HepG2 (cell line): Measurements from ENCODE around the gene DYNC1I2. TPM values are rescaled to one million over a fixed set of nuclear protein-coding genes. Genes with fewer than 3 reads are reported as not detected.

ENCODE experiments used
- FOXK1 ChIP-seq: sonication (generic); formaldehyde crosslinking; IDR thresholded peaks from 2 replicates; pipeline ENCODE4 v1.4.0; 2020; ENCODE audit warnings: low read depth, missing genetic modification reagents, borderline replicate concordance
- KAT2B ChIP-seq: fragments of 150-350 bp; IDR thresholded peaks from 2 replicates; pipeline ENCODE4 v1.6.1; 2014; ENCODE audit warnings: low read depth, low read length, borderline replicate concordance
- MTF2 ChIP-seq: sonication (generic); formaldehyde crosslinking; IDR thresholded peaks from 2 replicates; pipeline ENCODE4 v1.5.0; 2020; ENCODE audit warnings: missing genetic modification reagents, borderline replicate concordance
- MZF1 ChIP-seq: sonication (generic); formaldehyde crosslinking; IDR thresholded peaks from 2 replicates; pipeline ENCODE4 v1.8.1; 2023; ENCODE audit warnings: mild to moderate bottlenecking, missing genetic modification reagents, borderline replicate concordance
- NKX3-1 ChIP-seq: sonication (generic); formaldehyde crosslinking; IDR thresholded peaks from 2 replicates; pipeline ENCODE4 v1.5.0; 2020; ENCODE audit warnings: missing genetic modification reagents
- RORA ChIP-seq: sonication (generic); formaldehyde crosslinking; IDR thresholded peaks from 2 replicates; pipeline ENCODE4 v1.5.0; 2020; ENCODE audit warnings: mild to moderate bottlenecking, missing genetic modification reagents, moderate library complexity
- SALL1 ChIP-seq: sonication (generic); formaldehyde crosslinking; IDR thresholded peaks from 2 replicates; pipeline ENCODE4 v1.8.0; 2022; ENCODE audit warnings: mild to moderate bottlenecking, missing genetic modification reagents
- SMAD1 ChIP-seq: sonication (generic); formaldehyde crosslinking; IDR thresholded peaks from 2 replicates; pipeline ENCODE4 v1.4.0; 2020; ENCODE audit warnings: missing genetic modification reagents, low read depth, mild to moderate bottlenecking, borderline replicate concordance
- TEAD2 ChIP-seq: sonication (generic); formaldehyde crosslinking; IDR thresholded peaks from 2 replicates; pipeline ENCODE4 v1.9.0; 2021; ENCODE audit warnings: missing genetic modification reagents
- THAP11 ChIP-seq: IDR thresholded peaks from 2 replicates; pipeline ENCODE4 v1.6.1; 2016; ENCODE audit warnings: missing biosample characterization, missing genetic modification reagents
- THRA ChIP-seq: sonication (generic); formaldehyde crosslinking; IDR thresholded peaks from 2 replicates; pipeline ENCODE4 v1.4.0; 2020; ENCODE audit warnings: missing genetic modification reagents, borderline replicate concordance
- TP53 ChIP-seq: sonication (generic); formaldehyde crosslinking; conservative IDR thresholded peaks from 2 replicates; pipeline ENCODE4 v1.4.0; 2020; ENCODE audit warnings: missing genetic modification reagents
- TSC22D2 ChIP-seq: sonication (generic); formaldehyde crosslinking; IDR thresholded peaks from 2 replicates; pipeline ENCODE4 v1.5.1; 2020; ENCODE audit warnings: missing genetic modification reagents, mild to moderate bottlenecking, borderline replicate concordance
- ZNF503 ChIP-seq: sonication (generic); formaldehyde crosslinking; IDR thresholded peaks from 2 replicates; pipeline ENCODE4 v1.4.0; 2020; ENCODE audit warnings: missing genetic modification reagents
- ZNF552 ChIP-seq: sonication (generic); formaldehyde crosslinking; IDR thresholded peaks from 2 replicates; pipeline ENCODE4 v1.9.0; 2022; ENCODE audit warnings: missing genetic modification reagents, mild to moderate bottlenecking, borderline replicate concordance
- ZNF577 ChIP-seq: sonication (generic); formaldehyde crosslinking; IDR thresholded peaks from 2 replicates; pipeline ENCODE4 v1.4.0; 2020; ENCODE audit warnings: mild to moderate bottlenecking, low read depth, missing genetic modification reagents, borderline replicate concordance
- ZNF713 ChIP-seq: sonication (generic); formaldehyde crosslinking; IDR thresholded peaks from 2 replicates; pipeline ENCODE4 v1.4.0; 2020; ENCODE audit warnings: mild to moderate bottlenecking, missing genetic modification reagents
- ZNF766 ChIP-seq: sonication (generic); formaldehyde crosslinking; IDR thresholded peaks from 2 replicates; pipeline ENCODE4 v1.5.0; 2020; ENCODE audit warnings: missing genetic modification reagents, borderline replicate concordance
- polyA plus RNA-seq, 8 experiments: library from polyadenylated mRNA; depleted of rRNA in 3 of 8; stranded (reverse) in 7 of 8; unstranded in 1 of 8; fragments of >200 nt; fragmentation: Illumina TruSeq in 4 of 8; extraction: Trizol in 4 of 8; gene quantifications; 2 replicates each; pipeline versions ENCODE4 v1.2.1 to v1.2.3, GENCODE V29; 2011 to 2016; ENCODE audit warnings: low read depth in 4 of 8, missing spikeins in 1 of 8, mixed read lengths in 1 of 8; ENCODE audit not compliant: insufficient read depth in 1 of 8
- total RNA-seq, 5 experiments: library from RNA; depleted of rRNA; stranded (reverse); fragments of >200 nt; fragmentation: Illumina TruSeq; extraction: Trizol; gene quantifications; 2 replicates each; pipeline ENCODE4 v1.2.3, GENCODE V29; 2016; ENCODE audit warnings: low read depth in 1 of 5

The DYNC1I2 gene
- total and polyA plus RNA-seq, 2 of the 13 experiments (the other 11 are each of a cell fraction or from before 2014, with no cell fraction given), result 84.0 to 99.8 TPM

- TF ChIP-seq TSC22D2 (CRISPR knock-in tag) (0 out of 2 replicates have a peak, but pooled peaks have one; percentile 35), ZNF552 (CRISPR knock-in tag) (no peak), ZNF766 (CRISPR knock-in tag) (0 out of 2 replicates have a peak, but pooled peaks have one; percentile 21), RORA (CRISPR knock-in tag) (no peak), KAT2B (no peak), NKX3-1 (peak; percentile 67; the same call in 1 of the 2 replicates), MTF2 (CRISPR knock-in tag) (peak; percentile 41; the same call in 1 of the 2 replicates), THRA (CRISPR knock-in tag) (peak; percentile 50), TEAD2 (CRISPR knock-in tag) (no peak), FOXK1 (peak; percentile 85; the same call in 1 of the 2 replicates), SALL1 (CRISPR knock-in tag) (peak; percentile 93), TP53 (CRISPR knock-in tag) (0 out of 2 replicates have a peak, but pooled peaks have one; percentile 55), THAP11 (peak; percentile 98), ZNF577 (CRISPR knock-in tag) (no peak), ZNF713 (CRISPR knock-in tag) (peak; percentile 90; the same call in 1 of the 2 replicates), SMAD1 (no peak), ZNF503 (CRISPR knock-in tag) (peak; percentile 29; the same call in 1 of the 2 replicates), MZF1 (CRISPR knock-in tag) (0 out of 2 replicates have a peak, but pooled peaks have one; percentile 38)
Measured at GRCh38 chr2:171687287-171688128, at the start of gene DYNC1I2 (continued).
